GM18507 (cell line): Measurements from ENCODE around the gene POLH.
"Not testable (repeated sequence)": the region's sequence is repeated elsewhere in the genome, so short reads cannot be mapped to it uniquely, and the experiment has no call there.

ENCODE experiments used
- DNase-seq: peaks from one replicate; pipeline ENCODE4 v3.0.0; 2011; ENCODE audit warnings: low read depth; ENCODE audit not compliant: insufficient read length; ENCODE audit errors: extremely low spot score
- FAIRE-seq: peaks from 2 replicates; lab custom pipeline; 2011; peaks lifted over from hg19 to GRCh38; lab: Jason Lieb, UNC

Gene POLH

DNA sequence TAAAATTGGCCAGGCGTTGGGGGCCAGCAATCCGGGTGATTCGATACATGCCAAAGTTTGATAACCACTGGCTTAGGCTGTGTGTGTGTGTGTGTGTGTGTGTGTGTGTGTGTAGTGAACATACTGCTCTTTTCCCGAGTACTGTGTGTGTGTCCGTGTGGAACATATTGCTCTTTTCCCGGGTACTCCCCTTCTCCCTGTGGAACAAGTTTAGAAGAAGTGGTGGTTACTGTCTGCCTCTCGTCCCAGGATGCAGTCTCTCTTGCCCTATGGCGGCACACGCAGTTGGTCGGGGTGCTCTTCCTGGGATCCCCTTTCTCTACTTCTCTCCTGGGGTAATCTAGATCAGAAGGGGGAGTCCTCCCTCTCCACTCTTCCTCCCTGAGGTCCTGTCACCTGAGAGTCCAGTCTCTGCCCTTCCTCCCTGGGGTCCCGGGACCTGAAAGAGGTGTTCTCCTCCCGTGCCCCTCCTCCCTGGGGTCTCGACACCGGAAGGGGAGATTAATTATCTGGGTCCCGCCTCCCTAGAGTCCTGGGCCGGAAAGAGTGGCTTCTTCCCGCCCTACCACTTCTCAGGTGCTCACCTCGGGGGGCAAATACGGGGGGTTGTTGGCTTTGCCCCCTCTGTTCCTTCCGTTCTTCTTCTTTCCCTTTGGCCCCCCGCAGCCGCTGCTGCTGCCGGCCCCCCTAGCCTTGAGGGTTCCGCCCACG is 52.6 kb downstream of the POLH start:
- DNase-seq (peak; percentile 18), FAIRE-seq (peak; percentile 53)

DNA sequence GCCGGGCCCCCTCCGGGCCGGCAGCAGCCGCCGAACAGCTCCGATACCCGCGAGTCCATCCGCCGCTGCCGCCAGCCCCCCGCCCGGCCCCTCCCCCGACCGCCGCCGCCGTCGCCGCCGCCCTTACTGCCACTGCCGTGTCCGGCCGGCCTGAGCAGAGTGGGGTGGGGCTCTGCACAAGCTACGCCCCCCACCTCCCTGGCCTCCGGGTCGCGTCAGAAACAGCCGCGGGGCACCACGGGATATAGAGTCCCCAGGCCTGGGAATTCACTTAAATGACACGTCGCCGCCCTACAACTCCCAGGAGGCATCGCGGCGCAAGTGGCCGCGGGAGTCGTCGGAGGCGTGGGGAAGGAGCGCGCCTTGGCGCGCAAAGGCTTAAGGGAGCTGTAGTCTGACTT is 53.1 kb downstream of the POLH start, which contains the start of gene GTPBP2:
GTPBP2 (minus strand) TSS at position 161 of the 401 bp plus-strand sequence; CDS start at position 59, 102 bp downstream.
- FAIRE-seq (peak; percentile 91), DNase-seq (peak; percentile 87)

DNA sequence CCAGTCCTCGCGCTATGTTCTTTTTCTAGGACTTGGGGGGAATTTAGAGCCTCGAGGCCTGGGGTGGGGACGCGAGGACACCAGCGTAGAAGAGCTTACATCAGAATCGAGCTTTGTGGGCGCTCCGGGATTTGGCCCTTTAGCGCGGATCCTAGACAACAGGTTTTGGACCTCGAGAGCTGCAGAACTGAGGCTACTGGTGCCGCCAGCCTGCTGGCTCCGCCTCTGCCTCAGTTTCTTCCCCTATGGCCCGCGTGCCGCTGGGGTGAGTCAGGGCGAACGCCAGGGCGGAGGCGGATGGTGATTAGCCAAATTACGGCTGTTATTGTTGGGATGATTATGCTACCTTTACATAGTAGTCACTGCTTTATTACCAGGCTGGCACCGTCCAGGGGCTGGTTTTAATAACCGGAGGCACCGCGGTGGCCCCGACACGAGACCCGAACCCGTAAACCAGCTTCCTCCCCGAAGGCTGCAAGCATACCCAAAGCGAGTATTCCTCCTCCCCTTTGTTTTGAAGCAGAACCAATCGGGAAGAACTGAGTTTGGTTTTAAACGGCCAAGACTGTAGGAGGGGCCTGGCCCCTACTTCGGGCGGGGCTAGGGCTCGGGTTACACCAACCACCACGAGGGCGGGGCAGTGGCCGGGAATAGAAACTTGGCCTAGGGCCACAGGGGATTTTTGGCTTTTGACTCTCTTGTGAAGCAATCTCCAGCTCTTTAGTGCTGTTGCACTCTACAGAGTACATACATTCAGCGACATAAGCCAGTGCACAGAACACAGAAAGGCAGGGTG is 53.7 kb downstream of the POLH start:
- FAIRE-seq = peak; percentile 97
- DNase-seq = peak; percentile 90

DNA sequence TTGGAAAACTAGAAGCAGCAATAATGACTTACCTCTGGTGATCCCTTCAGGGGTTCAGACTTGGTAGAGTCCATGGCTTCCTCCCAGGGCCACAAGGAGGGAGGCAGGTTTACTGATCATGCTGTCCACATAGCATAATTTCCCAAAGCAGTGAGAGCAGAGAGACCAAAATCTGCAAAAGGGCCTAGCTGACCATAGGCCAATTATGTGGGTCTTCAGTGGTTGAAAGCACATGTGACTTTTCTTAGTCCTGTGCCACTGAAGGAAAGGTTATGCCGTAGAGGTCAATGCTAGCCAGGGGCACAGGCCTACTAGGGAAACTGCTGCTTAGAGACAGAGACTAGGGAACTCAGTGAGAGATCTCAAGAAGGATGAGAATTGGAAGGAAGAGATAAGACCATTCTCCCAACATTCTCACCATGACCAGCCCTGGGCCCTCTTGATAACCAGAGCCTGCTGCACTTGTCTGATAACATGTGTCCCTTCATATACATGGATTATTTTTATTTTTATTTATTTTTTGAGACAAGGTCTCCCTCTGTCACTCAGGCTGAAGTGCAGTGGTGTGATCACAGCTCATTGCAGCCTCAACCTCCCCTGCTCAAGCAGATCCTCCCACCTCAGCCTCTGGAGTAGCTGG is 55.1 kb downstream of the POLH start:
- no peak for DNase-seq
- FAIRE-seq = no peak

DNA sequence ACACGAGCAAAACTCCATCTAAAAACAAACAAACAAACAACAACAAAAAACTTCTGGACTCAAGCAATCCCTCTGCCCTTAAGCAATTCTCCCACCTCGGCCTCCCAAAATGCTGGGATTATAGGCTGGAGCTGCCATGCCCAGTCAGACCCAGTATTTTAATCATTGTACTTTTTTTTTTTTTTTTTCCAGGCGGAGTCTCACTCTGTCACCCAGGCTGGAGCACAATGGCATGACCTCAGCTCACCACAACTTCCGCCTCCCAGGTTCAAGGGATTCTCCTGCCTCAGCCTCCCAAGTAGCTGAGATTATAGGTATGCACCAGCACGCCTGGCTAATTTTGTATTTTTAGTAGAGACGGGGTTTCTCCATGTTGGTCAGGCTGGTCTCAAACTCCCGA is 57.0 kb downstream of the POLH start:
- not testable (repeated sequence) for FAIRE-seq

DNA sequence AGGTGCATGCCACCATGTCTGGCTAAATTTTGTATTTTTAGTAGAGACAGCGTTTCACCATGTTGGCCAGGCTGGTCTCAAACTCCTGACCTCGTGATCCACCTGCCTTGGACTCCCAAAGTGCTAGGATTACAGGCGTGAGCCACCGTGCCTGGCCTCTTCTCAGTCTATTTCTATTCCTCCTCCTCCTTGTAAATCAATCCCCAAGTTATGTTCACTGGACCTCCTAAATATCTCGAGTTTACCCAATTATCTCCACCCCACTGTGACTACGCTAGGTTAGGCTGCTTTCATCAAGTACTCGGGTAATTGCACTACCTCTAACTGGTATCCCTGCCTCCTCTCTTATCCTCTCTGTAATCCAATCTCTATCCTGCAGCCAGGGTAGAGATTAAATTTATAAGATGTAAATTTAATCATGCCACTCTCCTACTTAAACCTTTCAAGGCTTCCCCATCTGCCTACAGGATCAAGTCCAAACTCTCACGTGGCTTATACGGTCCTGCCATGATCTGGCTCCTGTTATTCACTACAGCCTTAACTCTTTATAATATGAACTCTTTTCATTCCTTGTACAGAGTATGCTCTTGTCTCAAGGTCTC is 58.8 kb downstream of the POLH start:
- DNase-seq (no peak), FAIRE-seq (no peak)

More for the DNA sequence above, 57.0 kb downstream of the POLH start:
- not testable (repeated sequence) for DNase-seq

DNA sequence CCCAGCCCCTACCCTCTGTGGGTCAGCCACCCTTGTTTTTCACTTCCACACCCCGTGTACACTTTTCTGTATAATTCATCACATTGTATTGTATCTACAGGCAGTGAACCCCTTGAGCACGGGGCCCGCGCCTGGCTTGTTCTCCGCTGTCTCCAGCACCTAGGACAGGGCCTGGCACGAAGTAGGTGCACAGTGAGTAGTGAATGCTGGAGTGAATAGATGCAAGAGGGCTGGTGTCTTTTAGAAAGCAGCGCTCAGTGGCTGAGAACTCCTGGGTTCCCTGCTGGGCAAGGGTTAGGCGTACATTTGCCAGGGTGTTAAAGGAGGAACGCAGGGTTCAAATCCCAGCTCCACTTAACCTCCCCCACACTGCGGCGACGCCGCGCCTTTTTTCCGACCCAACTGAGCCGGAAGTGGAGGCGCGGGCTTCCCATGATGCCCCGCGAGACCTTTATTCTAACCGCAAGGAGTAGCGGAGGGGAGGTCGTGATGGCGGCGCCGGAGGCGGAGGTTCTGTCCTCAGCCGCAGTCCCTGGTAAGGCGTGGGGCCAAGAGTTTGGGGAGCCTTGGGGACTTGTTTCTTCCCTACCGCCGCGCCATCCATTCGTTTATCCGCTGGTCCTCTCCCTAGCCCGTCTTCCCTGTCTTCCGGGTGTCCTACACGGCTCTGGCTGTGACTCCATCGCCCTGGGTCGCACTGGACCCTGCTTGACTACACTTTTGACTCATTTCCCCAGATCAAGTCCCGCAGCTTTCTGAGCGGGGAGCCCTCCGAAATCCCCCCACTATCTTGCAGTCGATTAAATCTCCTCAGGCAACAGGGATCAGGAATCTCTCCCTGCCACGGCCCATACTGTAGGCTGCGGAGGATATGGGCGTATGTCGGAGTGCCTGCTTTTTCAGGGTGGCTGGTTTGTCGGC is 59.7 kb downstream of the POLH start, which contains the start of gene MAD2L1BP:
MAD2L1BP (plus strand) TSS at position 454 of the 921 bp plus-strand sequence; CDS start at position 490, 36 bp downstream.
- FAIRE-seq (peak; percentile 81), DNase-seq (peak; percentile 71)

DNA sequence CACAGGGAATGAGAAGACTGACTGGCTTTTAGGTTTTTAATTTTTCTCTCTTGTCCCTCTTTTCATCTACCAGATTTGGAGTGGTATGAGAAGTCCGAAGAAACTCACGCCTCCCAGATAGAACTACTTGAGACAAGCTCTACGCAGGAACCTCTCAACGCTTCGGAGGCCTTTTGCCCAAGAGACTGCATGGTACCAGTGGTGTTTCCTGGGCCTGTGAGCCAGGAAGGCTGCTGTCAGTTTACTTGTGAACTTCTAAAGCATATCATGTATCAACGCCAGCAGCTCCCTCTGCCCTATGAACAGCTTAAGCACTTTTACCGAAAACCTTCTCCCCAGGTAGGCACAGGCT is 60.3 kb downstream of the POLH start:
- no peak for FAIRE-seq
- no peak for DNase-seq

DNA sequence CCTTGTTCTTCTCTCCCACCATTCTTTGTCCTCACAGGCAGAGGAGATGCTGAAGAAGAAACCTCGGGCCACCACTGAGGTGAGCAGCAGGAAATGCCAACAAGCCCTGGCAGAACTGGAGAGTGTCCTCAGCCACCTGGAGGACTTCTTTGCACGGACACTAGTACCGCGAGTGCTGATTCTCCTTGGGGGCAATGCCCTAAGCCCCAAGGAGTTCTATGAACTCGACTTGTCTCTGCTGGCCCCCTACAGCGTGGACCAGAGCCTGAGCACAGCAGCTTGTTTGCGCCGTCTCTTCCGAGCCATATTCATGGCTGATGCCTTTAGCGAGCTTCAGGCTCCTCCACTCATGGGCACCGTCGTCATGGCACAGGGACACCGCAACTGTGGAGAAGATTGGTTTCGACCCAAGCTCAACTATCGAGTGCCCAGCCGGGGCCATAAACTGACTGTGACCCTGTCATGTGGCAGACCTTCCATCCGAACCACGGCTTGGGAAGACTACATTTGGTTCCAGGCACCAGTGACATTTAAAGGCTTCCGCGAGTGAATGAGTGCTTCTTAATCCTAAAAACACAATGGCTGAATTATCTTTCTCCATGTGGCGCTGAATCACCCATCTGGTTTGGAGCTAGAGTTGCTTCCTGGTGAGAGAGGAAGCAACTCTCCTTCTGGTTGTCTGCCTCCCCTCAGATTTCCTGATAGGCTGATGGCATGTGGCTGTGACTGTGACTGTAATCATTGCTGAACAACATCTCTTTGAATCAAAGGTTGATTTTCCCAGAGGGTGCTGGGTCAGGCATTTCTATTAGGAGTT is 64.2 kb downstream of the POLH start:
- DNase-seq (no peak), FAIRE-seq (no peak)

DNA sequence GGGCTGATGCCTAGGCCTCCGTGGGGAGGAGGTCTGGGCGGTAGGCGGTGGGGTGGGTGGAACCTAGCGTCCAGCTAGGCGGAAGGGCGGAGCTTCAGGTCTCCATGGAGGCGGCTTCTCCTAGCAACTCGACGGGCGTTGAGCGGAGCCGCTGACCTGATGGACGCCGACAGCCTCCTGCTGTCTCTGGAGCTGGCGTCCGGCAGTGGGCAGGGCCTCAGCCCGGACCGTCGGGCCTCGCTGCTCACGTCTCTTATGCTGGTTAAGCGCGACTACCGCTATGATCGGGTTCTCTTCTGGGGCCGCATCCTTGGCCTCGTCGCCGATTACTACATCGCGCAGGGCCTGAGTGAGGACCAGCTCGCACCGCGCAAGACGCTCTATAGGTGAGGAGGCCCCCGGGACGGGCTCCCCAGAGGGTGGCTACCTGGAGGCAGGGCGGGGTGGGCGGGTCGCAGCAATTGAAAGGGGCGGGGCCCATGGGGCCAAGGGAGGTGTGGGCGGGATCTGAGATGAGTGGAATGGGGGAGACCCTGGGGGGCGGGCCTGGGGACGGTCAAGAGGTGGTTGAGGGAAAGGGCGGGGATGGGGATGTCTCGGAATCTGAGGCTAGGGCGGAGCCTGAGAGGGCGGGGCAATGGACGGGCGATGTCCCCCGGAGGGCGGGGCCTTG is 69.1 kb downstream of the POLH start, which contains the start of gene RSPH9:
RSPH9 (plus strand) TSS at position 97 of the 673 bp plus-strand sequence; CDS start at position 160, 63 bp downstream.
- DNase-seq (no peak), FAIRE-seq (peak; percentile 62)

DNA sequence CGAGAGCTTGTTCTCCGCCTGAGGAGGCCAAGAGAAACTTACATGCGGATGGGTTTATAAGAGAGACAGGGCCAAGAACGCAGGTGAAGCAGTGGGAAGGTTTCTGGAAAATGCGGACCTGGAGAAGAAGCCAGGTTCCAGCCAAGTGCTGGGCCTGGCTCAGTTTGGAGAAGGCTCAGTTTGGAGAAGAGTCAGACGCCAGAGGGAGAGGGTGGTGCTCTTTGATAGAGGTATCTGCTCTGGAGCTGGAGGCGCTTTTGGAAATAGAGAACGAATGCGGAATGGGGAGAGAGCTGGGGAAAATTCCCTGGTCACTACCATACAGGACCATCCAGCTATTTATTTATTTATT is 69.6 kb downstream of the POLH start:
- DNase-seq (no peak), FAIRE-seq (no peak)

DNA sequence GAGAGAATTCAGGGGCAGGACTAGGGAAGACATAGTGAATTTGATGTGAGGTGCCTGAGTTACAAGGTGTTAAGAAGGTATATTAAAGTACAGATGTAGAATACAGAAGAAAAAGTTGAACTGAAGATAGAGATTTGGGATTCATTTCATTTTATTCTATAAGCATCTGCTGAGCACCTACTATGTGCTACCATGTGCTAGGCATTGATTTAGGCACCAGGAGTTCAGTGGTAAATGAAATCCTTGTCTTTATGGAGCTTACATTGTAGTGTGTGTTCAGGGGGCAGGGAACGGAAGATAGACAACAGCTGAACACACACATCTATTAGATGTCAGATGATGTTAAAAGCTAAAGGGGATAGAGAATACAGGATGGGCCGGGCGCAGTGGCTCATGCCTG is 71.6 kb downstream of the POLH start:
- DNase-seq (no peak), FAIRE-seq (no peak)

DNA sequence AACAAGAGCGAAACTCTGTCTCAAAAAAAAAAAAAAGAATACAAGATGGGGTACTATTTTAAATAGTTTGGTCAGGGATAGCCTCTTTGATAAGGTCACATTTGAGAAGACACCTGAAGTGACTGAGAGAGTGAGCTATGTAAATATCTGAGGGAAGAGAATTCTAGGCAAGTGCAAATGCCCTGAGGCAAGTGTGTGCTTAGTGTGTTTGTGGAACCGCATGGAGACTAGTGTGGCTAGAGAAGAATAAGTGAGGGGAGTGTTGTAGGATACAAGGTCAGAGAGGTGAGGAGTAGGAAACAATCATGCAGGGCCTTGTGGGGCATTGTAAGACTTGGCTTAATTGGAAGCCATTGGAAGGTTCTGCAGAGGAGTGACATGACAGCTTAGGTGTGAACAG is 72.3 kb downstream of the POLH start:
- DNase-seq (no peak), FAIRE-seq (no peak)

DNA sequence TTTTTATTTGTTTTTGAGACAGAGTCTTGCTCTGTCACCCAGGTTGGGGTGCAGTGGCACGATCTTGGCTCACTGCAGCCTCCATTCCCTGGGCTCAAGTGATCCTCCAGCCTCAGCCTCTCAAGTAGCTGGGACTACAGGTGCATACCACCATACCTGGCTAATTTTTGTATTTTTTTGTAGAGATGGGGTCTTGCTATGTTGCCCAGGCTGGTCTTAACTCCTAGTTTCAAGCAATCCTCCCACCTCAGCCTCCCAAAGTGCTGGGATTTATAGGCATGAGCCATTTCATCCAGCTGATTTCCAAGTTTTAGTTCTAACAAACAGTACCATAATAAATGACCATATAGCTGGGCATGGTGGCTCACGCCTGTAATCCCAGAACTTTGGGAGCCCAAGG is 76.8 kb downstream of the POLH start:
- not testable (repeated sequence) for DNase-seq, FAIRE-seq

DNA sequence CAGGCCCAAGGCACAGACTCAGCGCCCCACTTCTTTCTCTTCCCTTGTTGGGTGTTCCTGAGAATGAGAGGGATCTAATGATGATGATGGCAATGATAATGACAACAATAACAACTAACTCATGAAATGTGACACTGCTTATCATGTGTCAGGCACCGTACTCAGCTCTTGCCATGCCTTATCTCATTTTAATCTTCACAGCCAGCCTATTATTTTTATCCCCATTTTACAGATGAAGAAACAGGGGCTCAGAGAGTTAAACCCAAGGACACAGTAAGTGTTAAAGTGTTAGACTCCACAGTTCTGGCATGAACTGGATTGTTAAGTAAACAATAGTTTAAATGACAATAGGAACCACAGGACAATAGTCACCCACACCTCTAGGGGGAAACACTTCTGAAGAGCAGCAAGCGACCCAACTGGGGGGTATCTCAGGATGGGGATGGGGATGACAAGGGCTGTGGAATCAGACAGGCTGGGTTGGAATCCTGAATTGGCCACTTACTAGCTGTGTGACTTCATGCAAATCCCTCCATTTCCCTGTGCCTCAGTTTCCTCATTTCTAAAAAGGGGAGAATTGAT is 81.3 kb downstream of the POLH start:
- FAIRE-seq (no peak), DNase-seq (no peak)

DNA sequence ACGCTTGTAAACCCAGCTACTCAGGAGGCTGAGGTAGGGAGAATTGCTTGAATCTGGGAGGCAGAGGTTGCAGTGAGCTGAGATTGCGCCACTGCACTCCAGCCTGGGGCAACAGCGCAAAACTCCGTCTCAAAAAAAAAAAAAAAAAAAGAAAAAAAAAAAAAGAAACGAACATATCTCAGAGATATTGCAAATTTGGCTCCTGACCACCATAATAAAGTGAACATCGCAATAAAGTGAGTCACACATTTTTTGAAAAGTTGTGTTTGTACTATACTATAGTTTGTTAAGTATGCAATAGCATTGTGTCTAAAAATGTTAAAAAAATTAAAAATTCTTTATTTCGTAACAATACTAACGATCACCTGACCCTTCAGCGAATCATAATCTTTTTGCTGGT is 82.2 kb downstream of the POLH start:
- DNase-seq (no peak), FAIRE-seq (no peak)

DNA sequence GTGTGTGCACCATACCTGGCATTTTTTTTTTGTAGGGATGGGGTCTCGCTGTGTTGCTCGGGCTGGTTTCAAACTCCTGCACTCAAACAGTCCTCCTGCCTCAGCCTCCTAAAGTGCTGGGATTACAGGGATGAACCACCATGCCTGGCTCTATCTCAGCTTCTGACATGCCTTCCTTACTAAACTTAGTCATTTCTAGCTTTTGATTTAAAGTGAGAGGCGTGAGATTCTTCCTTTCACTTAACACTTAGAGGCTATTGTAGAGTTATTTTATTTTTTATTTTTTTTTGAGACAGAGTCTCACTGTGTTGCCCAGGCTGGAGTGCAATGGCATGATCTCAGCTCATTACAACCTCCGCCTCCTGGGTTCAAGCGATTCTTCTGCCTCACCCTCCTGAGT is 87.0 kb downstream of the POLH start:
- FAIRE-seq, DNase-seq: not testable (repeated sequence)
